ENCODE measurements around the gene ZNF865.

The ZNF865 gene

GRCh38 chr19:55609326-55609725 is 3.9 kb downstream of the ZNF865 start:
- no peak overlapping the region for H3K4me3 ChIP-seq (ENCODE audit: low read depth, low read length)
- TF ChIP-seq, protein P1, sequence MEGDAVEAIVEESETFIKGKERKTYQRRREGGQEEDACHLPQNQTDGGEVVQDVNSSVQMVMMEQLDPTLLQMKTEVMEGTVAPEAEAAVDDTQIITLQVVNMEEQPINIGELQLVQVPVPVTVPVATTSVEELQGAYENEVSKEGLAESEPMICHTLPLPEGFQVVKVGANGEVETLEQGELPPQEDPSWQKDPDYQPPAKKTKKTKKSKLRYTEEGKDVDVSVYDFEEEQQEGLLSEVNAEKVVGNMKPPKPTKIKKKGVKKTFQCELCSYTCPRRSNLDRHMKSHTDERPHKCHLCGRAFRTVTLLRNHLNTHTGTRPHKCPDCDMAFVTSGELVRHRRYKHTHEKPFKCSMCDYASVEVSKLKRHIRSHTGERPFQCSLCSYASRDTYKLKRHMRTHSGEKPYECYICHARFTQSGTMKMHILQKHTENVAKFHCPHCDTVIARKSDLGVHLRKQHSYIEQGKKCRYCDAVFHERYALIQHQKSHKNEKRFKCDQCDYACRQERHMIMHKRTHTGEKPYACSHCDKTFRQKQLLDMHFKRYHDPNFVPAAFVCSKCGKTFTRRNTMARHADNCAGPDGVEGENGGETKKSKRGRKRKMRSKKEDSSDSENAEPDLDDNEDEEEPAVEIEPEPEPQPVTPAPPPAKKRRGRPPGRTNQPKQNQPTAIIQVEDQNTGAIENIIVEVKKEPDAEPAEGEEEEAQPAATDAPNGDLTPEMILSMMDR (IDR thresholded peaks at IDR 0.05; ENCODE audit: low read depth, low read length, missing control alignments): no peak
- no peak for DNase-seq (ENCODE audit: low read depth)

DNA sequence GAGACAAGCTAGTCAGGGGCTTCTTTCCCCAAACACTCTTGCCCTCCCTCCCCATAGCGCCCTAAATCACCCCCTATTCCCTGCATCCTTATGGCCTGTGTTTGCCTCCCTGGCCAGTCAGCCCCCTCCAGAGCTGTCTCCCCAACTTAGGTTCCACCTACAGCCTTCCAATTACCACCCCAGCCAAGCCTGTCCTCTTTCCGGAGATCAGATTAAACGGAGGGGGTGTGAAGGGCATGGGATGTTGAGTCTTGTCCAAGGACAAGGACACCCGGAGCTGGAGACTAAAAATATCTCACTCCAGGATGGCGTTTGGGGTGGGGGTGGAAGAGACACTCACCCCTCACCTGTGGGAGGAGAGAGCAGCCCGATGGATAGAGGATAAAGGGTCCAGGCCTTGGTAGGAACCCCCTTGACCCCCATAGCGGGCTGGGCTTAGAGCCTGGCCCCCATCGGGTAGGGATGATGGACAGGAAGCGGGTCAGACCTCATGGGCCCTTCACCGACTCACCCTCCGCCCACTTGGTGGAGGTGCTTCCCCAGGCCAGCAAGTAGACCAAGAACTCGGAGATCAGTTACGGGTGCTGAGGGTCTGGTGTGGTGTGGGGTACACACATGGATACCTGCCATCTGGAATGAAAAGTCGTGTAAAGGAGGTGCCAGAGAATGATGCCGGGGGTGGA is 6.0 kb downstream of the ZNF865 start:
- TF ChIP-seq, protein P1 (IDR thresholded peaks at IDR 0.05; ENCODE audit: low read depth, low read length, missing control alignments): no peak
- H3K4me3 ChIP-seq (ENCODE audit: low read depth, low read length): no peak overlapping the region
- DNase-seq (ENCODE audit: low read depth): no peak

DNA sequence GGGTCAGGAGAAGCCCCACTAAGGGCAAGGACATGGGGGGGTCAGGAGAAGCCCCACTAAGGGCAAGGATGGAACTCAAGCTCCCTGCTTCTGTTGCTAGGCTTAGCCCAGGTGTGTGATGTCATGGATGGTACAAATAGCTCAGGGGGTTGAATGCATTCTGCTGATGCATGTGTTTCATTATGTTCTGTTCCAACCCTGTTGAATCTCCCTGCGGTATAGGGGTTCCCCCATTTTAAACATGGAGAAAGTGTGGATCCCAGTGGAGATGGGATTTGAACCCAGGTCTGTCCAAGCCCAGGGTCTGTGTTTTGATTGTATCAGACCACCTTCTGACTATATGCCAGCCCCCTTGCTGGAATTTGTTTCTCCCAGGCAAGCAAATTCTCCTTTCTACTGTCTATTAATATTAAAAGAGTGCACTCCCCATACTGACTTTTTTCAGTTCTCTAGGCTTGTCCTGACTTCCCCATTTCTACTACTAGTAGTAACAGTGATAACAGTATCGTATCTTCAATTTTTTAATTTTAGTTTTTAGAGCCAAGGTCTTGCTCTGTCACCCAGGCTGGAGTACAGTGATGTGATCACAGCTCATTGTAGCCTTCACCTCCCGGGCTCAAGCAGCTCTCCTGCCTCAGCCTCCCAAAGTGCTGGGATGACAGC is 6.7 kb downstream of the ZNF865 start:
- H3K4me3 ChIP-seq (ENCODE audit: low read depth, low read length): no peak overlapping the region
- no peak for DNase-seq (ENCODE audit: low read depth)
- TF ChIP-seq, protein P1 (IDR thresholded peaks at IDR 0.05; ENCODE audit: low read depth, low read length, missing control alignments): no peak

DNA sequence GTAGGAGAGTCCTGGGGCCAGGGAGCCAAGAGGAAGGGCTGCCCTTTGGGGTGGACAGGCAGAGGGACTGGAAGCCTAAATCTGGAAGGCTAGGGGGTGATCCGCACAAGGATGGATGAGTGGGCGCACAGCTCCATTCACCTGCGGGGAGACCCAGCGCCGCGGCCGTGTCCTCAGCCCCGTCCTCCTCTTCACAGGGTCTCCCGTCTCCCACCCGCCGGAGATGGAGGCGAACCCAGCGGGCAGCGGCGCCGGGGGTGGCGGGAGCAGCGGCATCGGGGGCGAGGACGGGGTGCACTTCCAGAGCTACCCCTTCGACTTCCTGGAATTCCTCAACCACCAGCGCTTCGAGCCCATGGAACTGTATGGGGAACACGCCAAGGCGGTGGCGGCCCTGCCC is 7.9 kb downstream of the ZNF865 start:
- no peak overlapping the region for H3K4me3 ChIP-seq (ENCODE audit: low read depth, low read length)
- TF ChIP-seq, protein P1 (IDR thresholded peaks at IDR 0.05; ENCODE audit: low read depth, low read length, missing control alignments): no peak
- no peak for DNase-seq (ENCODE audit: low read depth)

GRCh38 chr19:55613930-55614710 is 8.7 kb downstream of the ZNF865 start:
- TF ChIP-seq, protein P1 (IDR thresholded peaks at IDR 0.05; ENCODE audit: low read depth, low read length, missing control alignments): no peak
- H3K4me3 ChIP-seq (ENCODE audit: low read depth, low read length): no peak overlapping the region
- no peak for DNase-seq (ENCODE audit: low read depth)

- TF ChIP-seq, protein P1 (IDR thresholded peaks at IDR 0.05; ENCODE audit: low read depth, low read length, missing control alignments): no peak
- no peak for DNase-seq (ENCODE audit: low read depth)
- no peak overlapping the region for H3K4me3 ChIP-seq (ENCODE audit: low read depth, low read length)
These were observed 9.5 kb downstream of the ZNF865 start for GRCh38 chr19:55614711-55615542.
